Thoracic aorta (tissue), 2 donors: ENCODE data around the gene DLGAP1. TPM values are rescaled to one million over a fixed set of nuclear protein-coding genes. Genes with fewer than 3 reads are reported as not detected.

Experiments
- ATAC-seq: fragments of 150-250 bp; one replicate; pipeline ENCODE4 v1.8.0; 2017; ENCODE audit warnings: low read depth; ENCODE audit not compliant: insufficient number of reproducible peaks, low FRiP score
- DNase-seq: peaks from one replicate; pipeline ENCODE4 v3.0.0-alpha.2; 2020; ENCODE audit warnings: low spot score
- H3K27ac ChIP-seq, 2 donors: fragments of 200-600 bp; sonication (generic); 1 replicate in 1 of 2; 2 replicates in 1 of 2; pipeline ENCODE4 v1.5.1; 2016; ENCODE audit warnings: mild to moderate bottlenecking in 2 of 2, moderate library complexity in 2 of 2
- H3K27me3 ChIP-seq: fragments of 200-600 bp; sonication (generic); replicated peaks from 2 replicates; pipeline ENCODE4 v1.6.0; 2016; ENCODE audit warnings: mild to moderate bottlenecking; ENCODE audit not compliant: insufficient read depth
- H3K36me3 ChIP-seq: fragments of 200-600 bp; sonication (generic); one replicate; pipeline ENCODE4 v1.5.1; 2016
- H3K4me1 ChIP-seq, 2 donors: fragments of 200-600 bp; sonication (generic); 1 replicate in 1 of 2; 2 replicates in 1 of 2; pipeline versions ENCODE4 v1.5.1 to v1.6.0; 2016; ENCODE audit warnings: low read depth in 2 of 2, mild to moderate bottlenecking in 1 of 2; ENCODE audit not compliant: control insufficient read depth in 1 of 2
- H3K4me3 ChIP-seq: fragments of 200-600 bp; sonication (generic); 2 replicates; pipeline ENCODE4 v1.5.1; 2016; ENCODE audit warnings: mild to moderate bottlenecking
- H3K9me3 ChIP-seq: fragments of 200-600 bp; sonication (generic); 2 replicates; pipeline ENCODE4 v1.5.1; 2016
- total RNA-seq, 2 donors: library from RNA; depleted of rRNA; stranded (reverse); fragments of >200 nt; gene quantifications; one replicate each; pipeline versions ENCODE4 v1.1.0 to v1.2.3, GENCODE V29; 2016
- TF ChIP-seq, protein P1 (sequence below): fragments of 200-600 bp; sonication (generic); IDR thresholded peaks from one replicate; pipeline ENCODE4 v1.5.1; 2019; ENCODE audit warnings: antibody characterized with exemption

The DLGAP1 gene
- total RNA-seq, 2 donors from 2014 or later = 7.3 to 19.0 TPM

DNA sequence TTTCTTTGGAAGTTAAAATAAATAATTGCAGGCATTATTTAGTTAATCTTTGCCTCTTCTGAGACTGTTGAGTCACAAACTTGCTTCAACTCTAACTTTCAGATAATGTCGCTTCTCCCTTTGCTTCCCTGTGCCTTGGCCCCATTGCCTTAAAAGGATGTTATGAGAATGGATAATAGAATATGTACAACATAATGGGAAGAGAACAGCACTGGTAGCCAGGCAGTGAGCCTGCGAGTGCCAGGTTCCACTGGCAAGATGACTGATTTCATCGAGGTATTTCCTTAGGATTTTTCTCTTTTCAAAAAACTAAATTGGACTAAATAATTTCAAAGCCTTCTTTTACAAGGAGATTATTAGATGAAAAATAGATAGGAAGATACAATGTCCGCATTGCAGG is 584.2 kb downstream of the DLGAP1 start:
- H3K36me3 ChIP-seq = no peaks in the 10 kb centered on the region
- no peaks in the 10 kb centered on the region for H3K27me3 ChIP-seq
- DNase-seq (no peak), ATAC-seq (no peak)
- no peak overlapping the region for H3K4me3 ChIP-seq
- TF ChIP-seq, protein P1, sequence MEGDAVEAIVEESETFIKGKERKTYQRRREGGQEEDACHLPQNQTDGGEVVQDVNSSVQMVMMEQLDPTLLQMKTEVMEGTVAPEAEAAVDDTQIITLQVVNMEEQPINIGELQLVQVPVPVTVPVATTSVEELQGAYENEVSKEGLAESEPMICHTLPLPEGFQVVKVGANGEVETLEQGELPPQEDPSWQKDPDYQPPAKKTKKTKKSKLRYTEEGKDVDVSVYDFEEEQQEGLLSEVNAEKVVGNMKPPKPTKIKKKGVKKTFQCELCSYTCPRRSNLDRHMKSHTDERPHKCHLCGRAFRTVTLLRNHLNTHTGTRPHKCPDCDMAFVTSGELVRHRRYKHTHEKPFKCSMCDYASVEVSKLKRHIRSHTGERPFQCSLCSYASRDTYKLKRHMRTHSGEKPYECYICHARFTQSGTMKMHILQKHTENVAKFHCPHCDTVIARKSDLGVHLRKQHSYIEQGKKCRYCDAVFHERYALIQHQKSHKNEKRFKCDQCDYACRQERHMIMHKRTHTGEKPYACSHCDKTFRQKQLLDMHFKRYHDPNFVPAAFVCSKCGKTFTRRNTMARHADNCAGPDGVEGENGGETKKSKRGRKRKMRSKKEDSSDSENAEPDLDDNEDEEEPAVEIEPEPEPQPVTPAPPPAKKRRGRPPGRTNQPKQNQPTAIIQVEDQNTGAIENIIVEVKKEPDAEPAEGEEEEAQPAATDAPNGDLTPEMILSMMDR = no peak
- H3K4me1 ChIP-seq = peaks cover 6 to 24% of the 10 kb centered on the region in 2 donors
- no peaks in the 10 kb centered on the region for H3K9me3 ChIP-seq
- no peak overlapping the region for H3K27ac ChIP-seq

DNA sequence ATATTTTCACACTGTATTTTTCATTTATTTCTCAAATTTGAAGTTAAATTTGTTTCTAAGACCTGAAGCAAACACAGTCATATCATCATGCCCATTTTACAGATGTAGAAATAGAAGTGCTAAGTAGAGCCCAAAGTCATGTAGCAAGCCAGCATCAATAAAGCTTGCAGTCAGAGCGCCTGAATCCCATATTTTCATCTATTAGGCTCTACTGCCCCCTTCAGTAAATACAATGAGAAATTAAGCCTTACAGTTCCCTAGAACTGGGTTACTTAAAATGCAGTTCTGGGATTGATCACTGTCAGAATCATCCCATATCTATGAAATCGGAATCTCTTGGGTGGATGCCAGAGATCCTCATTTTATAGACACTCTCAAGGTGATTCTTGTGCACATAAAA is 585.3 kb downstream of the DLGAP1 start:
- peak; percentile 26 for ATAC-seq
- Histone ChIP-seq H3K27me3 (no peaks in the 10 kb centered on the region), H3K27ac (no peak overlapping the region), H3K9me3 (no peaks in the 10 kb centered on the region), H3K4me3 (no peak overlapping the region), H3K4me1 (peaks cover 6 to 24% of the 10 kb centered on the region in 2 donors), H3K36me3 (no peaks in the 10 kb centered on the region)
- TF ChIP-seq, protein P1 = peak; percentile 27
- DNase-seq = no peak

DNA sequence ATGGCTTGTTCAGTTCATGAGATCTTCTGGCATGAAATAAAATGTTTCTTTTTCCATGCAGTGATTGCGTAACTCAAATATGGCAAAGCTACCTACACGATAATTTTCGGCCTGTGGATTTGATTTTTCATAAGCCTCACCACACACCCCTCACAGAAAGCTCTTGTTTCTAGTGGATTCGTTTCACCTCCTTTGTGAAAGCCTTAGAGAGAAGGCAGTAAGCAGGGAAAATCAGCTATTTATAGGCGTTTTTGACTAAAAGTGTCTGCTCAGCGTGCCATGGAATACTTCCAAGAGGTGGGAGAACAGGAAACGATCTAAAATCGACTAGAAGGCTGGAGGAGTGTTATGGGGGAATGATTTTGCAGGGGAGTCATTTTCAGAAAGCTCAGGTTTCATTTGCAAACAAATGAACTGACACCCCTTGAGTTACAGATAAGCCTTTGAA is 587.2 kb downstream of the DLGAP1 start:
- H3K27me3 ChIP-seq = no peaks in the 10 kb centered on the region
- peaks cover 6 to 20% of the 10 kb centered on the region in 2 donors for H3K4me1 ChIP-seq
- peak overlapping the region; percentile 33 for H3K4me3 ChIP-seq
- H3K27ac ChIP-seq = peak overlapping the region; percentile 55 to 59
- DNase-seq = no peak
- no peak for ATAC-seq
- TF ChIP-seq, protein P1 = no peak
- no peaks in the 10 kb centered on the region for H3K9me3 ChIP-seq
- no peaks in the 10 kb centered on the region for H3K36me3 ChIP-seq

DNA sequence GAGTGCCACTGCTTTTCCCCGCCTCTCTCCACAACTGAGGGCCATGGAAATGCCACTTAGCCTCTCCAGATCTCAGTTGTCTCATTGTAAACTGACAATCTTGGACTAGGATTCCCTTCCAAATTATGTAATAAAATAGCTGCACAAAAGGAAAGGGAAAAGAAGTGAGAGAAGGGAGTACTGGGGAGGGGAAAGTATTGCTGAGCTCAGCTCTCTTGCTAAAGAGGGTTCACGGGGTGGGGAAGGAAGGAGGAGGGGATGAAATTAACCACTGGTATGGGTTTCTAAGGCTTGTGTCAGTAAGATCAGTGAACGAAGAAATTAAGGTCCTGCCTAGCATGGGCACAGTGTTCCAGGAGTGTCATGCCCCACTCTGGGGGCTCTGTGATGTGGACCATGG is 587.9 kb downstream of the DLGAP1 start:
- no peak for ATAC-seq
- H3K4me3 ChIP-seq = no peak overlapping the region
- DNase-seq = no peak
- no peaks in the 10 kb centered on the region for H3K36me3 ChIP-seq
- peaks cover 6 to 18% of the 10 kb centered on the region in 2 donors for H3K4me1 ChIP-seq
- H3K9me3 ChIP-seq = no peaks in the 10 kb centered on the region
- peak overlapping the region; percentile 13 to 55 for H3K27ac ChIP-seq
- TF ChIP-seq, protein P1 = no peak
- no peaks in the 10 kb centered on the region for H3K27me3 ChIP-seq

DNA sequence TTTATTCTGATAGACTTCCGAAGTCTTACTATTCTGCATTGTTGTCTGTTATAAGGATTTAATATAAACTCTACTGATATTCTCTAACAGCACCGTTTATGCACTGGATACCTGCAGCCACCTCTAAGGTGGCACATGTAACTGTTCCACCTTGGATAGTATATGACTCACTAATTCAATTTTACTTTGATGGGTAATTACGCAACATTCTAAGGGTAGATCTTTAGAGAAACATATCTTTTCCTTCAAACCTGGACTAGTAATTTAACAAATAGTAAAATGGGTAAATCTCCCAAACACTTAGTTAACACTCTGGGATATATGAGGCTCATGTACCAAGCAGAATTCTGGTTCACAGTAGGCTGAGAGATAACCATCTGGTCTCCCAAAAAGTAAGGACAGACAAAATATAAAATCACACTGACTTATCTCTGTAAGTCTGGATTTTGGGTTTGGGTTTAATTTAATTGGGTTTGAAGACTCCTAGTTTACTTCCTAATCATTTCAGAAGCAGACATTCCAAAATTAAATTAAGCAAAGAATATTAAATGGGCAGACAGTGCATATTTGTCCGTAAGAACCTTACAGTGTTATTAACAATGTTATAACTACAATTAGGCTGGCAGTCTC is 590.3 kb downstream of the DLGAP1 start:
- peaks cover 6 to 18% of the 10 kb centered on the region in 2 donors for H3K4me1 ChIP-seq
- no peak overlapping the region for H3K27ac ChIP-seq
- ATAC-seq (no peak), DNase-seq (no peak)
- TF ChIP-seq, protein P1 = no peak
- H3K27me3 ChIP-seq = no peaks in the 10 kb centered on the region
- H3K36me3 ChIP-seq = no peaks in the 10 kb centered on the region
- H3K4me3 ChIP-seq = no peak overlapping the region
- no peaks in the 10 kb centered on the region for H3K9me3 ChIP-seq
